Suprapubic skin (tissue), 4 donors: Measurements from ENCODE around the gene HNRNPUL2.

Experiments used
- CTCF ChIP-seq, 2 donors: fragments of 200-600 bp in 1 of 2; fragments of 450-650 bp in 1 of 2; sonication (generic) in 1 of 2; IDR thresholded peaks; one replicate each; pipeline ENCODE4 v1.5.1; 2016 to 2019; ENCODE audit warnings: antibody characterized with exemption in 2 of 2, mild to moderate bottlenecking in 1 of 2, moderate library complexity in 1 of 2
- POLR2A ChIP-seq, 2 donors: fragments of 450-650 bp; IDR thresholded peaks; one replicate each; pipeline ENCODE4 v1.6.1; 2017; ENCODE audit warnings: antibody characterized with exemption in 2 of 2, mild to moderate bottlenecking in 2 of 2, moderate library complexity in 2 of 2
- POLR2AphosphoS5 ChIP-seq, 3 donors: sonication (generic); formaldehyde crosslinking; IDR thresholded peaks; one replicate each; pipeline ENCODE4 v1.6.1; 2017; ENCODE audit warnings: antibody characterized with exemption in 3 of 3

GRCh38 chr11:62678433-62678769 lies 48.9 kb downstream of the HNRNPUL2 start:
- TF ChIP-seq CTCF (IDR thresholded peaks at IDR 0.05) (no peak), POLR2A (IDR thresholded peaks at IDR 0.05) (no peak), POLR2AphosphoS5 (IDR thresholded peaks at IDR 0.05) (no peak)
